Neural progenitor cell (in vitro differentiated cells): ENCODE results near the gene FRMPD4.

Experiments
- EZH2 ChIP-seq: fragments of 200-600 bp; sonication (generic); IDR thresholded peaks from 2 replicates; pipeline ENCODE4 v1.6.1; 2017; ENCODE audit warnings: antibody characterized with exemption, mild to moderate bottlenecking, moderate library complexity
- EZH2phosphoT487 ChIP-seq: fragments of 200-600 bp; sonication (generic); IDR thresholded peaks from 2 replicates; pipeline ENCODE4 v1.6.1; 2017; ENCODE audit warnings: antibody characterized with exemption
- TF ChIP-seq, protein P1 (sequence below): fragments of 200-600 bp; sonication (generic); IDR thresholded peaks from 2 replicates; pipeline ENCODE4 v1.5.1; 2017; ENCODE audit warnings: antibody characterized with exemption, mild to moderate bottlenecking

DNA sequence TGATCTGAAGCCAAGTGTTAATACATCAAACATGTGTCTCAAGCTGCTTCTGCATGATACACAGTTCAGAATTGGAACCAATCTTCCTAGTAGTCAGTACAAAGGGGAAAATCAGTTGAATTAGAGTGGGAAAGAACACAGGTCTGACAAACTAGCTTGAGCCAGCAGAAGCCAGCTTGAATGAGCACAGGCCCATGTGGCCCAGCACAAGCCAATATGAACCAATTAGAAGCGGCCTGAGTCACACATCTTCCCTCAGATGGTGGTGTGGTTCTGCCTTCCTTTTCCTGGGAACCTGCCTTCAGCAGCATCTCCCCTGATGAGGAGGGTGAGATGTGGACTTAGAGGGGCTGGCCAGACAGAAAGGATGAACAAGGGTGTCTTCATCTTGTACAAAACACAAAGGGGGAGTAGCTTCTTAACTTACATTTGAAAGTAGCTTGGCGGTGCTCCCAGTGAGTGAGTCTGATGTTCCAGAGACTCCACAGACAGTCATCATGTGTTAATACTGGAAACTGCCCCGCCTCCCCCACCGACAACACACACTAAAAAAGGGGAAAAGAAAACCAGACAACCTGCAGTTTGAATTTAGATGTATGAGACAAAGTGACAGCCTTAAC lies 72.0 kb downstream of the FRMPD4 start:
- TF ChIP-seq, protein P1, sequence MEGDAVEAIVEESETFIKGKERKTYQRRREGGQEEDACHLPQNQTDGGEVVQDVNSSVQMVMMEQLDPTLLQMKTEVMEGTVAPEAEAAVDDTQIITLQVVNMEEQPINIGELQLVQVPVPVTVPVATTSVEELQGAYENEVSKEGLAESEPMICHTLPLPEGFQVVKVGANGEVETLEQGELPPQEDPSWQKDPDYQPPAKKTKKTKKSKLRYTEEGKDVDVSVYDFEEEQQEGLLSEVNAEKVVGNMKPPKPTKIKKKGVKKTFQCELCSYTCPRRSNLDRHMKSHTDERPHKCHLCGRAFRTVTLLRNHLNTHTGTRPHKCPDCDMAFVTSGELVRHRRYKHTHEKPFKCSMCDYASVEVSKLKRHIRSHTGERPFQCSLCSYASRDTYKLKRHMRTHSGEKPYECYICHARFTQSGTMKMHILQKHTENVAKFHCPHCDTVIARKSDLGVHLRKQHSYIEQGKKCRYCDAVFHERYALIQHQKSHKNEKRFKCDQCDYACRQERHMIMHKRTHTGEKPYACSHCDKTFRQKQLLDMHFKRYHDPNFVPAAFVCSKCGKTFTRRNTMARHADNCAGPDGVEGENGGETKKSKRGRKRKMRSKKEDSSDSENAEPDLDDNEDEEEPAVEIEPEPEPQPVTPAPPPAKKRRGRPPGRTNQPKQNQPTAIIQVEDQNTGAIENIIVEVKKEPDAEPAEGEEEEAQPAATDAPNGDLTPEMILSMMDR = no peak
- no peak for TF ChIP-seq EZH2
- no peak for TF ChIP-seq EZH2phosphoT487
